Suppressor macrophage treated with lipopolysaccharide for 4 hours (primary cell): ENCODE results near the gene ACSF2.
A peak's percentile ranks its signal among the peaks of the same experiment; 100 is the strongest.

Source experiments
- DNase-seq: peaks from one replicate; pipeline ENCODE4 v3.0.0-alpha.2; 2020

The ACSF2 gene

DNA sequence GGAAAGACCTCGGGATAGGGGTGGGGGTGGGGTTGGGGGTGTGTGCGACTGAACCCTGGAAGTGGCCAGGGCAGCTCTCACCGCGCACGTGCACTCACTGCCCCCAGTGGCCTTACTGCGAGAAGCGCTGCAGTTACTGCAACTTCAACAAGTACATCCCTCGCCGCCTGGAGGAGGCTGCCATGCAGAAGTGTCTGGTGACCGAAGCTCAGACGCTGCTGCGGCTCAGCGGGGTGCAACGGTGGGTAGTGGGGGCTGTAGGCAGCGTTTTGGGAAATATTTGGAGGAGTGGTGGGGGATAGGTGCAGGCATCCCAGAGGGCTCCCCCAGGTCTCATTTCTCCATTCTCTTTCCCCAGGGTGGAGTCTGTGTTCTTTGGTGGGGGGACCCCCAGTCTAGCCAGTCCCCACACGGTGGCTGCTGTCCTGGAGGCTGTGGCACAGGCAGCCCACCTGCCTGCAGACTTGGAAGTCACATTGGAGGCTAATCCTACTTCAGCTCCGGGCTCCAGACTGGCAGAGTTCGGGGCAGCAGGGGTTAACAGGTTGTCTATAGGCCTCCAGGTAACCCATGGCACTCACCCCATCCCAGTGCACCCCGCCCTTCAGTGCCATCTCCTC, 53.6 kb downstream of the ACSF2 start:
- peak; percentile 79 for DNase-seq

GRCh38 chr17:50480142-50480764, 54.2 kb downstream of the ACSF2 start:
- no peak for DNase-seq

DNA sequence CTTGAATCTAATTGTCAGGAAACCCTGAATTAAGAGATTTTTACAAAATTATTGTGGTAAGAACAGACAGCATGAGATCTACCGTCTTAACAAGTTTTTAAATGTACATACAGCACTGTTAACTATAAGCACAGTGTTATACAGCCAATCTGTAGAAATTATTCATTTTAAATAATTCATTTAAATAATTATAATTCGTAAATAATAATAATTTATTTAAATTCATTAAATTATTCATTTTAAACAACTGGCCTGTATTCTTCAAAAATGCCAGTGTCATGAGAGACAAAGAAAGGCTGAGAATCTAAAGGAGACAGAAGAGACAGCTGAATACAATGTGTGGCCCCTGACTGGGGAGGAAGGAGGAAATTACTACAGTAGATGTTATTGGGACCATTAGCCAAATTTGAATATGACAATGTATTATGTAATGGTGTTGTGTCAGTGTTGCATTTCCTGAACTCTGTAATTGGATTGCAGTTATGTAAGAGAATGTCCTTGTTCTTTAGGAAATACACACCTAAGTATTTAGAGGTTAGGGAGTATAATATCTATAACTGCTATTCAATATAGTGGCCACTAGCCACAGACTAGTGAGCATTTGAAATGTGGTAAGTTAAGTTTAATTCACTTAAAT, 55.0 kb downstream of the ACSF2 start:
- peak; percentile 44 for DNase-seq

- DNase-seq, result no peak
Observed at GRCh38 chr17:50481648-50482047, 55.6 kb downstream of the ACSF2 start.

DNA sequence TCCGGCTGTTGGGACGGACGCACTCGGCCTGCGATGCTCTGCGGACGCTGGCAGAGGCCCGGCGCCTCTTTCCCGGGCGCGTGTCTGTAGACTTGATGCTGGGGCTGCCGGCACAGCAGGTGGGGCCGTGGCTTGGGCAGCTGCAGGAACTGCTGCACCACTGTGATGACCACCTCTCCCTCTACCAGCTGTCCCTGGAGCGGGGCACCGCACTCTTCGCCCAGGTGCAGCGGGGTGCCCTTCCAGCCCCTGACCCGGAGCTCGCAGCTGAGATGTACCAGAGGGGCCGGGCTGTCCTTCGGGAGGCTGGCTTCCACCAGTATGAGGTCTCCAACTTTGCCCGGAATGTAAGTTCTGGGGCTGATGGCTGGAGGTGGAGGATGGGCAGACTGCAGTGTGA, 56.1 kb downstream of the ACSF2 start:
- DNase-seq, result no peak

- DNase-seq, result peak; percentile 95
Observed at GRCh38 chr17:50482516-50482915, 56.5 kb downstream of the ACSF2 start.

GRCh38 chr17:50483266-50483665, 57.2 kb downstream of the ACSF2 start:
- DNase-seq, result no peak

- DNase-seq, result no peak
Observed at GRCh38 chr17:50484386-50485155, 58.6 kb downstream of the ACSF2 start.

DNA sequence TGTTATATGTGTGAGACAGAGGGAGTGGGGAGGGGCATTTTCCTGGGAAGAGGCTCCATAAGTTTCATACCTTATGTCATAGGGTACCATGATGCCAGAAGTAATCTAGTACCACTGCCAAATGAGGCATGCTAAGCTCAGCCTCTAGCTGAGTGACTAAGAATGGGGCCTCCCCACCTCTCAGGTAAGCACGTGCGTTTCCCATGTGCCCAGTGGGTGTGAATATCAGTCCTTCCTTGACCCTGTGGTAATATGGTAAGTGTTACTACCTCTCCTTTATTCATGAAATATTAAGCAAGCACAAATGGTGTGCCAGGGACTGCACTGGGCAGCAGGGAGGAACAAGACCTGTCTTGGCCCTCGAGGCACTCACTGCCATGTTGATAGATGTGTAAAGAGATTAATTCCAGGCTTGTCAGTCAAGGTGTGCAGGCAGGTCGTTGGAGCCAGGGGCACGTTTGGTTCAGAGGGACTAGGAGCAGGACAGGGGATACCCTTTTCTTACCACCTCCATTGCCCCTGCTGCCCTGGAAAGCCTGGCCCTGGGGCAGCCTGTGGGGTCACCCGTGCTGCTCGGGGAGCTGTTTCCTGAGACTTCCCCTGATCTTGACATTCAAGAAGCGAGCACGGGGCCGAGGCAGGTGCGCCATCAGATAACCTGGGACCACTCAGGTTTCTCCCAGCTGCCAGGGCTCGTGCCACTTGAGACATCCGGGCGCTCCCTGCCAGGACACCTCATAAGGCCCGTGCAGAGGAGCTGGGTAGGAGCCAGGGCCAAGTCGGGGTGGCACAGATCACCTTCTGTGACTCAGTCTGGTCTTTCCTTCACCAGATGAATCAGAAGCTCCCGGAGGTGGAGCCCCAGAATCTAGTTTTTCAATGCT, 61.4 kb downstream of the ACSF2 start:
- no peak for DNase-seq

GRCh38 chr17:50488880-50489279, 62.9 kb downstream of the ACSF2 start:
- DNase-seq, result no peak

DNA sequence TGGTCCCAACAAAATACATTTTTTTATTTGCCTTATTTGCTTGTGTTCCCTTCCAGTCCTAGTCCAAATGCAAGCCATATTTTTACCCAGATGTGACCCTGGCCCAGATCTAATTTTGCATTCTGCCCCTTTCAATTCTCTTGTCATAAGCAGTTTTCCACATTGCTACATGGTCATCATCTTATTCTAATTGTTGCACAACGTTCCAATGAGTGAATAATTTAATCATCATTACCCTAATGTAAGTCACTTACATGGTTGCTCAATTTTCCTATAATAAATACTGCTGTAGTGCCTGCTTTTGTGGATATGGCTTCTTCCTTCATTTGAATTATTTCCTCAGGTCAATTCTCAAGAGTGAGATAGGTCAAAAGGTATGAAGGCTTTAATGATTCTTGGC, 65.5 kb downstream of the ACSF2 start:
- DNase-seq, result peak; percentile 40

GRCh38 chr17:50492214-50492613, 66.2 kb downstream of the ACSF2 start:
- no peak for DNase-seq

DNA sequence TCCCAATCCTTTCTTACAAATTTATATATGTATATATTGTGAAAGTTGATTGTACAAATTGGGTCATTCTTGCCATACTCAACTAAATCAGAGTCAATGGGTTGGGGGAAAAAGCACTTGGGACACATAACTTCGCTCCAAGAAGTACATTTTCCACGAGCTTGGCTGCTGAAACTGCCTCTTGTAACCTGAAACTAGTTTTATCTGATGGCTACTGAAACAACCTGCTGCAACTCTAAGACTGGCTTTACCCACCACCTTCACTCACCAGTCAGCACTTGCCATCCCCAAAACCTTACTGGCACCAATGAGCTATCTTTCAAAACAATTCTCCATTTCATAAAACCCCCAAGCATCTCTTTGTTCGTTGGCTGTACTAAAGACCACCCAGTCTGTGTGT, 67.7 kb downstream of the ACSF2 start:
- DNase-seq, result no peak

- DNase-seq, result no peak
Observed at GRCh38 chr17:50495217-50495823, 69.3 kb downstream of the ACSF2 start.

DNA sequence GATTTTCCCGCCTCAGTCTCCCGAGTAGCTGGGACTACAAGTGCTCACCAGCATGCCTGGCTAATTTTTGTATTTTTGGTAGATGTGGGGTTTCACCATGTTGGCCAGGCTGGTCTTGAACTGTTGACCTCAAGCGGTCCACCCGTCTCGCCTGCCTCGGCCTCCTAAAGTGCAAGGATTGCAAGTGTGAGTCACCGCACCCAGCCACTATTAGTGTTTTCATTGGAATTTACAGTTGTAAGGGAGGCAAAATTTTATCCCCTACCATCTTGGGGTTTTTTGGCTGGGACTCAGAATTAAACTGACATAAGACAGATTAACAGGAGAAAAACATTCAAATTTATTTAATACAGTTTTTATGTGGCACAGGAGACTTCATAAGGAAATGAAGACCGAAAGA, 69.9 kb downstream of the ACSF2 start:
- no peak for DNase-seq

GRCh38 chr17:50498021-50498874, 72.2 kb downstream of the ACSF2 start:
- DNase-seq, result no peak

- DNase-seq, result no peak
Observed at GRCh38 chr17:50499270-50499669, 73.3 kb downstream of the ACSF2 start.

GRCh38 chr17:50499721-50500120, 73.7 kb downstream of the ACSF2 start:
- DNase-seq, result no peak

DNA sequence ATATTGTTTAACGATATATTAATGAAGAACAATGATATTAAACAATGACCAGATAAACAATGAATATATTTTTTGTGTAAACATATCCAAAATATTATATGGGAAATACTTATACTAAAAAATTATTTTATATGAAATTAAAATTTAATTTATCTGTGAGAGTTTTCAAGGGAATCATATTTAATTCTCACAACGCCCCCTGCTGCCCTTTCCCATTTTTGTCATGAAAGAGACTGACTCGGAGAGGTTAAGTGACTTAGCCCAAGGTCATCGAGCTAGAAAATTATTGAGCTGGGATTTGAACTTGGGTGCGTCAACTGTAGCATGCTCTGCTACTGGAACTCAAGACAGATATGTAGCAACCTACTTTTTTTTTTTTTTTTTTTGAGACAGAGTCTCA, 75.0 kb downstream of the ACSF2 start:
- peak; percentile 62 for DNase-seq

DNA sequence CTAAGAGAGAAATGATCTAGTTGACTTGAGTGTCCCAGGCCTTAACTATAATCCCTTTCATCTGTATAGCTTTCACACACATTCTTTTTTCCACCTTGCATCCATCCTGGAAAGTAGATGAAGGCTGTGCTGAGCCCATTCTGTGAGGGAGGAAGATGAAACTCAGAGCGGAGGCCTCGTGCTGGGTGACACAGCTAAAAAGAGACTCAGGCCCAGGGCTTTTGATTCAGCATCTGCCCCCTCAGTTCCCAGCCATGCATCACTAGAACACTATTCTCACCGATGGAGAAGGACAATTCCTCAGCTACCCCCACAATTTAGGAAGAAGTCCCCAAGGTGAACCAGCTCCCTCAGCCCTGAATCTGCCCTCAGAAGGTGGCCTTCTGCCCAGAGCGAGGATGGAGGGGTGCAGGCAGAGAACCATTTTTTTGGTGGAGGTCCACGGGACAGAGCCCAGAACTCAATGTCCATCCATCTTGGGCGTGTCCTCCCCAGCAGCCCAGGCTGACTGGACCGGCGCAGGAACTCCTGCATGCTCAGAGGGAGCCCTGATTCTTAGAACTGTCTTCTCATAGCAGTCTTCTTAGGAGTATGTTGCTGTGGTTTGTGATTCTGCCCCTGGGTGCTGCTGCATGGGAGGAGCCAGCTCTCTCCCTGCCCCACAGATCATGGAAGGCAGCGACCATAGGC, 76.4 kb downstream of the ACSF2 start:
- peak; percentile 19 for DNase-seq
